HL-60 (cell line): ENCODE measurements around the gene PTPRG.

Source experiments
- DNase-seq, 2 experiments: peaks; one replicate each; pipeline ENCODE4 v3.0.0-alpha.2; 2010 to 2020; ENCODE audit warnings: low read depth in 1 of 2, low spot score in 1 of 2
- H3K27ac ChIP-seq: fragments of 250-450 bp; sonication (Bioruptor Pico); replicated peaks from 2 replicates; pipeline ENCODE4 v1.5.1; 2020; ENCODE audit warnings: mild to moderate bottlenecking, moderate library complexity
- H3K27me3 ChIP-seq: fragments of 250-450 bp; sonication (Bioruptor Pico); 2 replicates; pipeline ENCODE4 v1.5.1; 2021; ENCODE audit warnings: mild to moderate bottlenecking, moderate library complexity; ENCODE audit not compliant: insufficient read depth, poor library complexity, severe bottlenecking
- H3K4me3 ChIP-seq: replicated peaks from 2 replicates; pipeline ENCODE4 v1.5.1; 2011; ENCODE audit warnings: mild to moderate bottlenecking, control low read depth, low read length; ENCODE audit not compliant: insufficient read depth
- GABPA ChIP-seq: IDR thresholded peaks from 2 replicates; pipeline ENCODE4 v1.6.1; 2012; ENCODE audit warnings: low read depth
- POLR2AphosphoS5 ChIP-seq: IDR thresholded peaks from 2 replicates; pipeline ENCODE4 v1.6.1; 2012; ENCODE audit warnings: low read depth
- SPI1 ChIP-seq: IDR thresholded peaks from 2 replicates; pipeline ENCODE4 v1.6.1; 2012; ENCODE audit warnings: low read depth, mild to moderate bottlenecking, borderline replicate concordance
- TF ChIP-seq, protein P1 (sequence below): IDR thresholded peaks from one replicate; pipeline ENCODE4 v1.5.1; 2011; ENCODE audit warnings: low read length, control low read depth, inconsistent platforms; ENCODE audit not compliant: insufficient read depth
- TF ChIP-seq, protein P2 (sequence below): IDR thresholded peaks from 2 replicates; pipeline ENCODE4 v1.6.1; 2012; ENCODE audit warnings: low read depth; ENCODE audit not compliant: insufficient replicate concordance

PTPRG gene

DNA sequence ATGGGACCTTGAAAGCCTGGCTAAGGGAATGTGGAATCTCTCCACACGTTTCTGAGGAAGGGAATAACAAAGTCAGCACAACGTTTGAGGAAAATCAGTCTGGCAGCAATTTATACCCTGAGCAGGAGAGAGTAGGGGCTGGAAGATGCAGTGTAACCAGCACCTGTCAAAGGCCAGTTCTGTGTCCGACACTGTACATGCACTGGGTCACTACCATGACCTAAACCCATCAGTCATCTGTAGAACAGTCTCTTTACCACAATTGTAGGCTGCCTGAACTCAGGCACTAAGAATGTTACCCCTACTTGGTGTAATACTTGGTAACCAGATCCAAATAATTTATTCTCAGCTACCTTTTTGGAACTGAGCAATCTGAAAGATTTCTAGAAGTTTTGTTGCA is 698.6 kb downstream of the PTPRG start:
- H3K4me3 ChIP-seq = no peak overlapping the region
- peaks cover 2% of the 10 kb centered on the region for H3K27me3 ChIP-seq
- TF ChIP-seq, protein P1, sequence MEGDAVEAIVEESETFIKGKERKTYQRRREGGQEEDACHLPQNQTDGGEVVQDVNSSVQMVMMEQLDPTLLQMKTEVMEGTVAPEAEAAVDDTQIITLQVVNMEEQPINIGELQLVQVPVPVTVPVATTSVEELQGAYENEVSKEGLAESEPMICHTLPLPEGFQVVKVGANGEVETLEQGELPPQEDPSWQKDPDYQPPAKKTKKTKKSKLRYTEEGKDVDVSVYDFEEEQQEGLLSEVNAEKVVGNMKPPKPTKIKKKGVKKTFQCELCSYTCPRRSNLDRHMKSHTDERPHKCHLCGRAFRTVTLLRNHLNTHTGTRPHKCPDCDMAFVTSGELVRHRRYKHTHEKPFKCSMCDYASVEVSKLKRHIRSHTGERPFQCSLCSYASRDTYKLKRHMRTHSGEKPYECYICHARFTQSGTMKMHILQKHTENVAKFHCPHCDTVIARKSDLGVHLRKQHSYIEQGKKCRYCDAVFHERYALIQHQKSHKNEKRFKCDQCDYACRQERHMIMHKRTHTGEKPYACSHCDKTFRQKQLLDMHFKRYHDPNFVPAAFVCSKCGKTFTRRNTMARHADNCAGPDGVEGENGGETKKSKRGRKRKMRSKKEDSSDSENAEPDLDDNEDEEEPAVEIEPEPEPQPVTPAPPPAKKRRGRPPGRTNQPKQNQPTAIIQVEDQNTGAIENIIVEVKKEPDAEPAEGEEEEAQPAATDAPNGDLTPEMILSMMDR = no peak
- no peak for TF ChIP-seq GABPA
- TF ChIP-seq, protein P2, sequence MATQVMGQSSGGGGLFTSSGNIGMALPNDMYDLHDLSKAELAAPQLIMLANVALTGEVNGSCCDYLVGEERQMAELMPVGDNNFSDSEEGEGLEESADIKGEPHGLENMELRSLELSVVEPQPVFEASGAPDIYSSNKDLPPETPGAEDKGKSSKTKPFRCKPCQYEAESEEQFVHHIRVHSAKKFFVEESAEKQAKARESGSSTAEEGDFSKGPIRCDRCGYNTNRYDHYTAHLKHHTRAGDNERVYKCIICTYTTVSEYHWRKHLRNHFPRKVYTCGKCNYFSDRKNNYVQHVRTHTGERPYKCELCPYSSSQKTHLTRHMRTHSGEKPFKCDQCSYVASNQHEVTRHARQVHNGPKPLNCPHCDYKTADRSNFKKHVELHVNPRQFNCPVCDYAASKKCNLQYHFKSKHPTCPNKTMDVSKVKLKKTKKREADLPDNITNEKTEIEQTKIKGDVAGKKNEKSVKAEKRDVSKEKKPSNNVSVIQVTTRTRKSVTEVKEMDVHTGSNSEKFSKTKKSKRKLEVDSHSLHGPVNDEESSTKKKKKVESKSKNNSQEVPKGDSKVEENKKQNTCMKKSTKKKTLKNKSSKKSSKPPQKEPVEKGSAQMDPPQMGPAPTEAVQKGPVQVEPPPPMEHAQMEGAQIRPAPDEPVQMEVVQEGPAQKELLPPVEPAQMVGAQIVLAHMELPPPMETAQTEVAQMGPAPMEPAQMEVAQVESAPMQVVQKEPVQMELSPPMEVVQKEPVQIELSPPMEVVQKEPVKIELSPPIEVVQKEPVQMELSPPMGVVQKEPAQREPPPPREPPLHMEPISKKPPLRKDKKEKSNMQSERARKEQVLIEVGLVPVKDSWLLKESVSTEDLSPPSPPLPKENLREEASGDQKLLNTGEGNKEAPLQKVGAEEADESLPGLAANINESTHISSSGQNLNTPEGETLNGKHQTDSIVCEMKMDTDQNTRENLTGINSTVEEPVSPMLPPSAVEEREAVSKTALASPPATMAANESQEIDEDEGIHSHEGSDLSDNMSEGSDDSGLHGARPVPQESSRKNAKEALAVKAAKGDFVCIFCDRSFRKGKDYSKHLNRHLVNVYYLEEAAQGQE = no peak
- TF ChIP-seq SPI1 = no peak
- TF ChIP-seq POLR2AphosphoS5 = no peak
- no peak for DNase-seq
- H3K27ac ChIP-seq = no peak overlapping the region

DNA sequence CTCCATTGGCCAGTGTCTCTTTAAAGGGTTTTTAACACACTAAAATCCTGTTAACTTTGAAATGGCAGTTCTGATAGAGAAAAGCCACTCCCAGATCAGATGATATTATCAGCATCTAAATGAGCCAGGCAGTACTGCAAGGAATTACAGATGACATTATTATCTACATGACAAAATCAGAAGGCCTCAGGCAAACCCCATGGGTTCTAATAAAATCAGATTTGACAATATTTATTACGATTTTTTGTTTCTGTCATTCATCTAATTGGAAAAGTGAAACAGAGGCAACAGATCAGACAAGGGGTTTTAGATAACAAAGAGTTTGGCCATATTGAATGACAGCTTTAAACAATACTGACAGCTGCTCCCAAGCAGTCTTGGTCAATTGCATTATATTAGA is 699.3 kb downstream of the PTPRG start:
- Histone ChIP-seq H3K27ac (no peak overlapping the region), H3K27me3 (no peaks in the 10 kb centered on the region), H3K4me3 (no peak overlapping the region)
- no peak for DNase-seq
- TF ChIP-seq SPI1 = no peak
- TF ChIP-seq, protein P1 = no peak
- TF ChIP-seq, protein P2 = no peak

DNA sequence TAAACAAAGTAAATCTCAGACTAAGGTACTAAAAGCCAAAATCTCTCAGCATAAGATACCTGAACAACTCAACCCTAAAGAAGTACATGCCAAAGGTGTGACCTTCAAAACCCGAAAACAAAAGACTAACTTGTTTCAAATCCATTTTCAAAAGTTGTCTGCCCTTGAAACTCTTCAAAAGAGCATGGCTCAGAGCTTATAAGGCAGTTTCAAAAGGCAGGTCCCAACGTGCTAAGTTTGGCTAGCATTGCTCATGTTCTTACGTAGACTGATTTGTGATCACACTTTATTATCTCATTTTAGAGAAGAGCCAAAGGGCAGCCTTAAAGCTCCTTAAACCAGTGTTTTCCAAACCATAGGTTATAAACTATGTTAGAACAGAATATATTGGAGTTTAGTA is 699.8 kb downstream of the PTPRG start:
- H3K27me3 ChIP-seq = no peaks in the 10 kb centered on the region
- no peak for DNase-seq

DNA sequence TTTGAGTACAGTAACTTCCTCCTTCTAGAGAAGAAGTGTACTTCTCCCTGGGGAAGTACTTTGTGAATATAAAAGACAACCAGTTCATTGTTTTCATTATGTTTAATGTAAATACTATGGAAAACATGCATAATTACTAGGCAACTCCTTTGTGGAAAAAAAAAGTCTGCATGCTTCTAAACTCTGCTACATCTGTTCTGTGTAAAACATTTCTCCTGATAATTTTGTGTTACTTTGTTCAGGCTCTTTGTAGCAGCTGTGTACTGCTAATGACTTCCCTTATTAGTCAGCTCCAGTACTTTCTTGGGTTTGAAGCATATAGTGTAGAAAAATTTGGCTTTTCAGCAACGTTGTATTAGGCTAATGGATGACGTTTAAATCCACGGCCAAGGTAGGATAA is 700.4 kb downstream of the PTPRG start:
- Histone ChIP-seq H3K27me3 (no peaks in the 10 kb centered on the region), H3K27ac (no peak overlapping the region), H3K4me3 (no peak overlapping the region)
- TF ChIP-seq POLR2AphosphoS5 (no peak), GABPA (no peak), SPI1 (no peak)
- TF ChIP-seq, protein P2 = no peak
- TF ChIP-seq, protein P1 = no peak
- no peak for DNase-seq

More for the DNA sequence above, 699.8 kb downstream of the PTPRG start:
- Histone ChIP-seq H3K27ac (no peak overlapping the region), H3K4me3 (no peak overlapping the region)
- TF ChIP-seq SPI1 (no peak), GABPA (no peak)
